GM12878 (cell line): ENCODE data around the gene NPLOC4. TPM values are rescaled to one million over a fixed set of nuclear protein-coding genes. Genes with fewer than 3 reads are reported as not detected.

Experiments
- CHD1 ChIP-seq: IDR thresholded peaks from 2 replicates; pipeline ENCODE4 v1.6.1; 2012; ENCODE audit warnings: low read depth, low read length, improper control_type of control experiment
- E2F8 ChIP-seq: fragments of 450-650 bp; IDR thresholded peaks from 2 replicates; pipeline ENCODE4 v1.6.1; 2018; ENCODE audit warnings: mild to moderate bottlenecking, low read depth, moderate library complexity; ENCODE audit not compliant: partially characterized antibody
- FOXM1 ChIP-seq: IDR thresholded peaks from 2 replicates; pipeline ENCODE4 v1.6.1; 2012; ENCODE audit warnings: low read depth, mild to moderate bottlenecking, inconsistent platforms, low read length, moderate library complexity
- GABPA ChIP-seq: IDR thresholded peaks from 2 replicates; pipeline ENCODE4 v1.6.1; 2014; ENCODE audit warnings: antibody characterized with exemption, low read depth, mild to moderate bottlenecking, inconsistent platforms
- HDAC6 ChIP-seq: fragments of 200-600 bp; sonication (generic); IDR thresholded peaks from one replicate; pipeline ENCODE4 v1.8.0; 2017; ENCODE audit warnings: antibody characterized with exemption; ENCODE audit not compliant: unreplicated experiment
- MTA2 ChIP-seq: fragments of 450-650 bp; IDR thresholded peaks from 2 replicates; pipeline ENCODE4 v1.6.1; 2016; ENCODE audit warnings: low read depth, mild to moderate bottlenecking, moderate library complexity
- NFIC ChIP-seq: IDR thresholded peaks from 2 replicates; pipeline ENCODE4 v1.6.1; 2012; ENCODE audit warnings: low read depth, mild to moderate bottlenecking, inconsistent platforms, low read length, moderate library complexity
- POLR2A ChIP-seq: IDR thresholded peaks from 2 replicates; pipeline ENCODE4 v1.6.1; 2011; ENCODE audit warnings: low read depth, mild to moderate bottlenecking, low read length
- POLR2AphosphoS5 ChIP-seq: IDR thresholded peaks from 2 replicates; pipeline ENCODE4 v1.6.1; 2011; ENCODE audit warnings: mild to moderate bottlenecking, low read length, inconsistent platforms
- SREBF2 ChIP-seq: IDR thresholded peaks from 2 replicates; pipeline ENCODE4 v1.6.1; 2012; ENCODE audit warnings: mild to moderate bottlenecking, low read length
- ZSCAN29 ChIP-seq: fragments of 450-650 bp; IDR thresholded peaks from 2 replicates; pipeline ENCODE4 v1.6.1; 2017; ENCODE audit warnings: mild to moderate bottlenecking, moderate library complexity
- ZZZ3 ChIP-seq: IDR thresholded peaks from 2 replicates; pipeline ENCODE4 v1.6.1; 2011; ENCODE audit warnings: low read depth; ENCODE audit not compliant: control insufficient read depth, insufficient read length
- polyA plus RNA-seq, 11 experiments: library from polyadenylated mRNA; depleted of rRNA in 4 of 11; unstranded in 6 of 11; stranded (reverse) in 5 of 11; fragments of >200 nt; fragmentation: Nextera tagmentation in 4 of 11; fragmentation: Illumina TruSeq in 1 of 11; extraction: Ambion mirVana in 4 of 11; extraction: Trizol in 1 of 11; gene quantifications; 1 replicate in 1 of 11; 2 replicates in 10 of 11; pipeline versions ENCODE4 v1.2.1 to v1.2.3, GENCODE V29; 2011 to 2016; ENCODE audit warnings: inconsistent platforms in 2 of 11, missing spikeins in 2 of 11, low read depth in 1 of 11
- total RNA-seq, 4 experiments: library from RNA; depleted of rRNA in 3 of 4; stranded (reverse); fragments of >200 nt in 3 of 4; fragmentation: Illumina TruSeq in 1 of 4; extraction: Trizol in 1 of 4; gene quantifications; 2 replicates each; pipeline versions ENCODE4 v1.2.1 to v1.2.3, GENCODE V29; 2013 to 2021

NPLOC4 gene
- total and polyA plus RNA-seq, 10 of the 15 experiments (the other 5 are each of a cell fraction or from before 2014, with no cell fraction given) = 1.5 to 83.7 (median 45.8) TPM

GRCh38 chr17:81516439-81516838 lies 120.5 kb downstream of the NPLOC4 start (continued):
- TF ChIP-seq ZZZ3 = no peak
- no peak for TF ChIP-seq FOXM1
- TF ChIP-seq POLR2AphosphoS5 = peak; percentile 55; the same call in 1 of the 2 replicates
- no peak for TF ChIP-seq MTA2
- no peak for TF ChIP-seq HDAC6
- TF ChIP-seq SREBF2 = no peak
- no peak for TF ChIP-seq ZSCAN29
- no peak for TF ChIP-seq GABPA
- no peak for TF ChIP-seq E2F8
- peak; percentile 60; the same call in 1 of the 2 replicates for TF ChIP-seq POLR2A
- no peak for TF ChIP-seq CHD1
- TF ChIP-seq NFIC = no peak
